SK-N-SH treated with all-trans-retinoic acid at 6 μM for 48 hours (cell line): Measurements from ENCODE around the gene YBX1.

Experiments
- PATZ1 ChIP-seq: fragments of 250-450 bp; sonication (Bioruptor Pico); IDR thresholded peaks from 2 replicates; pipeline ENCODE4 v1.8.0; 2020; ENCODE audit warnings: mild to moderate bottlenecking, moderate library complexity, borderline replicate concordance
- RARB ChIP-seq: fragments of 250-450 bp; sonication (Bioruptor Pico); IDR thresholded peaks from 2 replicates; pipeline ENCODE4 v1.8.0; 2021; ENCODE audit warnings: mild to moderate bottlenecking, moderate library complexity
- SNAI2 ChIP-seq: fragments of 250-450 bp; sonication (Bioruptor Pico); IDR thresholded peaks from 2 replicates; pipeline ENCODE4 v1.5.0; 2020; ENCODE audit warnings: mild to moderate bottlenecking, moderate library complexity

DNA sequence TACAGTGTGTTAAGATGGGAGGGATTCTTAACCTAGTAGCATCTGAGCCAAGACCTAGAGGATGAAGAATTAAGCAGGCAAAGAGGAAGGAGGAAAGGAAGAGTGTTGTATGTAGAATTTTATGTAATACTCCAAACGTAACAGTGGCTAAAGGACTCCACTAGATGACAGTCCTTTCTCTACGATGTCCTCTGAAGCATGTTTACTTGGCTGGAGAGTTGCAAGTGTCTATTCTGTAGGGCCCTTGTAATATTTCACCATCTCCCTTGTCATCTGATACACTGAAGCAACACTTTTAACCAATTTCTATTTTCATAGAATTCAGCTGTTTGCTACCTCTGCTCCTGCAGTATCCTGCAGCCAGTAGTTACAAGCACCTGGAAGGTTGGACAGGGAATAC, 2.2 kb upstream of the YBX1 start:
- TF ChIP-seq SNAI2 (no peak), PATZ1 (CRISPR knock-in tag) (no peak), RARB (no peak)
